ENCODE measurements around the gene ACOT8. TPM values are rescaled to one million over a fixed set of nuclear protein-coding genes. Genes with fewer than 3 reads are reported as not detected.

Gene ACOT8
- total and polyA plus RNA-seq, 10 of the 15 experiments (the other 5 are each of a cell fraction or from before 2014, with no cell fraction given) = 5.1 to 47.9 (median 31.8) TPM

DNA sequence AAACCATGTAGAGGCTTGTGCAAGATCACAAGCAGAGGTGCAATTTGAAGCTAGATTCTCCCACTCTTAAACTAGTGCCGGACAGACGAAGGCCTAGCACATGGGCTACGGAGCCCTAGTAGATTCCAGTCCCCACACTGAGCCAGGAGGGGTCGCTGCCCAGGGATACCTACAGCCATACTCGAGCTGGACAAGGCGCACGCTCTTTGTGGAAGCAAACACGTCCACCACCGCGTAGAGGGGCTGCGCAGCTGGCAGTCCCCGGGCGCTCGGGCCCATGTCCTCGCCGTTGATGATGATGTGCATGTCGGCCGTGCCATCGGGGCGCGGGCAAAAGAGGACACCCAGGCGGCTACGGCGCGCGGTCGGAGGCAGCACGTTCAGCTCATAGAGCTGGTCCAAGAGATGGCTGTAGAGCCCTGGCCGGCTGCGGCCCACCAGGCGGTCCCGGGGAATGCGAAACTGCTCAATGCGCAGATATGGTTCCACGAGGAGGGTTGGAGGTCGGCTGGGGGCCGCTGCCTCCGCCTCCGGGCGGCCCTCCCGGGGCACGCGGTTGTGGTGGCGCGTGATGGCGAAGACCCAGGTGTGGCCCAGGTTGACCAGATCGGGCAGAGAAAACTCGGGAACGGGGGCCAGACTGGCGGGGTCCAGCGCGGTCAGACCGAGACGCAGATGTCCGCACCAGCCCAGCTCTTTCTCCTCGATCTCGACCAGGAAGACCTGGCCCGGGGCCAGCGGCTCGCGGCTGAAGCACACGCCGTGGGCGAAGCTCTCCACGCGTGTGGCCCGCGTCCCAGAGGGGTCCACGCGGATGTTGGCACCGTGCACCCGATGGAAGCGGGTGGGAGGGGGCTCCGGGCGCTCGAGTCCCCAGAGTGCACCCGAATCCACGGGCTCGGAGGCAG, 33.1 kb upstream of the ACOT8 start (continued):
- TF ChIP-seq, protein P1, sequence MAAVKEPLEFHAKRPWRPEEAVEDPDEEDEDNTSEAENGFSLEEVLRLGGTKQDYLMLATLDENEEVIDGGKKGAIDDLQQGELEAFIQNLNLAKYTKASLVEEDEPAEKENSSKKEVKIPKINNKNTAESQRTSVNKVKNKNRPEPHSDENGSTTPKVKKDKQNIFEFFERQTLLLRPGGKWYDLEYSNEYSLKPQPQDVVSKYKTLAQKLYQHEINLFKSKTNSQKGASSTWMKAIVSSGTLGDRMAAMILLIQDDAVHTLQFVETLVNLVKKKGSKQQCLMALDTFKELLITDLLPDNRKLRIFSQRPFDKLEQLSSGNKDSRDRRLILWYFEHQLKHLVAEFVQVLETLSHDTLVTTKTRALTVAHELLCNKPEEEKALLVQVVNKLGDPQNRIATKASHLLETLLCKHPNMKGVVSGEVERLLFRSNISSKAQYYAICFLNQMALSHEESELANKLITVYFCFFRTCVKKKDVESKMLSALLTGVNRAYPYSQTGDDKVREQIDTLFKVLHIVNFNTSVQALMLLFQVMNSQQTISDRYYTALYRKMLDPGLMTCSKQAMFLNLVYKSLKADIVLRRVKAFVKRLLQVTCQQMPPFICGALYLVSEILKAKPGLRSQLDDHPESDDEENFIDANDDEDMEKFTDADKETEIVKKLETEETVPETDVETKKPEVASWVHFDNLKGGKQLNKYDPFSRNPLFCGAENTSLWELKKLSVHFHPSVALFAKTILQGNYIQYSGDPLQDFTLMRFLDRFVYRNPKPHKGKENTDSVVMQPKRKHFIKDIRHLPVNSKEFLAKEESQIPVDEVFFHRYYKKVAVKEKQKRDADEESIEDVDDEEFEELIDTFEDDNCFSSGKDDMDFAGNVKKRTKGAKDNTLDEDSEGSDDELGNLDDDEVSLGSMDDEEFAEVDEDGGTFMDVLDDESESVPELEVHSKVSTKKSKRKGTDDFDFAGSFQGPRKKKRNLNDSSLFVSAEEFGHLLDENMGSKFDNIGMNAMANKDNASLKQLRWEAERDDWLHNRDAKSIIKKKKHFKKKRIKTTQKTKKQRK (IDR thresholded peaks at IDR 0.05; ENCODE audit: low read depth, low read length) = no peak
- TF ChIP-seq NR2C2 (IDR thresholded peaks at IDR 0.05; ENCODE audit: borderline replicate concordance, control insufficient read depth, insufficient read length, low read depth) (no peak), SMAD5 (IDR thresholded peaks at IDR 0.05; ENCODE audit: low read depth) (no peak)

DNA sequence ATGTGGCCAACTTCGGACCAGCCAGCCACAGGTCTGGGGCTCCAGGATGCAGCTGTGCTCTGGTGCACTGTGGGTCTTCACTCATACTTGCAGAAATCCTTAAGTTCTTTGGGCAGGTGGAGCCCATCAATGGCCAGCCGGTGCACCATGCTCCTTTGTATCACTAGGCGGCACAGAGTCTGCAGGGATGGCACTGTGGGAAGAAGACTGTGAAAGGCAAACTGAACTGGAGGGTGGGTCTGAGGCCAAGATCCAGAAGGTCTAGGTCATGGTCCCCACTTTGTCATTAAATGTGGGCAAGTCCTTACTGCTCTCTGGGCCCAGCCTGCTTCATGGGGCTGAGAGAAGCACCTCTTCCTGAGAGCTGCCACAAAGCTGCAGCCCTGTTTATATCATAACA, 31.5 kb upstream of the ACOT8 start:
- Histone ChIP-seq H2AFZ (ENCODE audit: control insufficient read depth, low read depth, low read length) (no peak overlapping the region), H3K4me3 (no peak overlapping the region), H3K4me1 (ENCODE audit: control insufficient read depth, insufficient read depth, low read length) (peaks cover 32% of the 10 kb centered on the region), H3K36me3 (ENCODE audit: control insufficient read depth in 2 of 2, insufficient read depth in 2 of 2, low read length in 1 of 2) (peaks cover 2 to 4% of the 10 kb centered on the region in 2 experiments; a peak in 2 of 4 replicates), H3K27me3 (replicated peaks in 1 of 2; ENCODE audit: control insufficient read depth in 2 of 2, insufficient read depth in 2 of 2, low read length in 1 of 2) (no peaks in the 10 kb centered on the region), H3K79me2 (ENCODE audit: control insufficient read depth, insufficient read depth, low read length) (peaks cover 8% of the 10 kb centered on the region), H3K9ac (ENCODE audit: control insufficient read depth, insufficient read depth, low read length) (no peak overlapping the region), H3K27ac (ENCODE audit: control insufficient read depth, insufficient read depth) (no peak overlapping the region), H3K9me3 (replicated peaks; ENCODE audit: control insufficient read depth, insufficient read depth, low read length) (no peaks in the 10 kb centered on the region), H3K4me2 (ENCODE audit: control insufficient read depth, insufficient read depth) (no peak overlapping the region), H4K20me1 (ENCODE audit: control insufficient read depth, insufficient read depth) (no peaks in the 10 kb centered on the region)
- BruUV-seq (replicated peaks) = no TSS peak
- FAIRE-seq = no peak
- intact Hi-C loops (cut with micrococcal nuclease; ENCODE audit: unreplicated experiment) (no loop called here), in situ Hi-C loops (cut with MboI) (no loop called here)
- no peak for ATAC-seq
- SMC1A ChIA-PET (ENCODE audit: uncharacterized antibody, unreplicated experiment) = interaction anchor here (2.8 kb wide), 1 partner anchor 82 kb away, joined by 9 read pairs; no protein-coding TSS in a partner anchor
- POLR2A ChIA-PET = interaction anchor here (0.8 to 1.5 kb wide), 3 partner anchors 16 to 72 kb away, joined by 4 to 5 read pairs (median 4); no protein-coding TSS in a partner anchor
- CTCF ChIA-PET = interaction anchor here (0.8 to 3.0 kb wide), 5 partner anchors 7 to 90 kb away, joined by 3 to 38 read pairs (median 15); partner anchors contain the start of gene ZSWIM1
- no peak for DNase-seq (ENCODE audit: low read depth, low spot score)
- RAD21 ChIA-PET (ENCODE audit: unreplicated experiment) = interaction anchor here (2.4 to 2.9 kb wide), 2 partner anchors 7 to 46 kb away, joined by 11 to 25 read pairs; partner anchors contain the start of genes PCIF1 and ZSWIM1
- WGBS (ENCODE audit: insufficient coverage, insufficient replicate concordance, low lambda C conversion rate, missing lambda C conversion rate) = 77% methylated on average over 3 of the region's 3 CpGs
- TF ChIP-seq NR2F1 (conservative IDR thresholded peaks at IDR 0.05) = no peak
- no peak for TF ChIP-seq MEF2A (IDR thresholded peaks at IDR 0.05; ENCODE audit: insufficient read depth, low read depth, low read length)
- TF ChIP-seq RCOR1 (conservative IDR thresholded peaks at IDR 0.05; ENCODE audit: low read depth, low read length) = no peak
- no peak for TF ChIP-seq BHLHE40 (IDR thresholded peaks at IDR 0.05; ENCODE audit: borderline replicate concordance in 1 of 2, low read depth in 2 of 2, low read length in 1 of 2)
- TF ChIP-seq, protein P2, sequence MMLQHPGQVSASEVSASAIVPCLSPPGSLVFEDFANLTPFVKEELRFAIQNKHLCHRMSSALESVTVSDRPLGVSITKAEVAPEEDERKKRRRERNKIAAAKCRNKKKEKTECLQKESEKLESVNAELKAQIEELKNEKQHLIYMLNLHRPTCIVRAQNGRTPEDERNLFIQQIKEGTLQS (IDR thresholded peaks at IDR 0.05; ENCODE audit: borderline replicate concordance, extremely low read depth, low read depth, low read length) = no peak
- TF ChIP-seq, protein P3, sequence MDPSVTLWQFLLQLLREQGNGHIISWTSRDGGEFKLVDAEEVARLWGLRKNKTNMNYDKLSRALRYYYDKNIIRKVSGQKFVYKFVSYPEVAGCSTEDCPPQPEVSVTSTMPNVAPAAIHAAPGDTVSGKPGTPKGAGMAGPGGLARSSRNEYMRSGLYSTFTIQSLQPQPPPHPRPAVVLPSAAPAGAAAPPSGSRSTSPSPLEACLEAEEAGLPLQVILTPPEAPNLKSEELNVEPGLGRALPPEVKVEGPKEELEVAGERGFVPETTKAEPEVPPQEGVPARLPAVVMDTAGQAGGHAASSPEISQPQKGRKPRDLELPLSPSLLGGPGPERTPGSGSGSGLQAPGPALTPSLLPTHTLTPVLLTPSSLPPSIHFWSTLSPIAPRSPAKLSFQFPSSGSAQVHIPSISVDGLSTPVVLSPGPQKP (IDR thresholded peaks at IDR 0.05; ENCODE audit: low read depth, low read length) = no peak
- TF ChIP-seq, protein P4, sequence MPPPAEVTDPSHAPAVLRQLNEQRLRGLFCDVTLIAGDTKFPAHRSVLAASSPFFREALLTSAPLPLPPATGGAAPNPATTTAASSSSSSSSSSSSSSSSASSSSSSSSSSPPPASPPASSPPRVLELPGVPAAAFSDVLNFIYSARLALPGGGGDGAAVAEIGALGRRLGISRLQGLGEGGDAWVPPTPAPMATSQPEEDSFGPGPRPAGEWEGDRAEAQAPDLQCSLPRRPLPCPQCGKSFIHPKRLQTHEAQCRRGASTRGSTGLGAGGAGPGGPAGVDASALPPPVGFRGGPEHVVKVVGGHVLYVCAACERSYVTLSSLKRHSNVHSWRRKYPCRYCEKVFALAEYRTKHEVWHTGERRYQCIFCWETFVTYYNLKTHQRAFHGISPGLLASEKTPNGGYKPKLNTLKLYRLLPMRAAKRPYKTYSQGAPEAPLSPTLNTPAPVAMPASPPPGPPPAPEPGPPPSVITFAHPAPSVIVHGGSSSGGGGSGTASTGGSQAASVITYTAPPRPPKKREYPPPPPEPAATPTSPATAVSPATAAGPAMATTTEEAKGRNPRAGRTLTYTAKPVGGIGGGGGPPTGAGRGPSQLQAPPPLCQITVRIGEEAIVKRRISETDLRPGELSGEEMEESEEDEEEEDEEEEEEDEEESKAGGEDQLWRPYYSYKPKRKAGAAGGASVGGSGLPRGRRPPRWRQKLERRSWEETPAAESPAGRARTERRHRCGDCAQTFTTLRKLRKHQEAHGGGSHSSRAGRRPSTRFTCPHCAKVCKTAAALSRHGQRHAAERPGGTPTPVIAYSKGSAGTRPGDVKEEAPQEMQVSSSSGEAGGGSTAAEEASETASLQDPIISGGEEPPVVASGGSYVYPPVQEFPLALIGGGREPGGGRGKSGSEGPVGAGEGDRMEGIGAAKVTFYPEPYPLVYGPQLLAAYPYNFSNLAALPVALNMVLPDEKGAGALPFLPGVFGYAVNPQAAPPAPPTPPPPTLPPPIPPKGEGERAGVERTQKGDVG (CRISPR knock-in tag; IDR thresholded peaks at IDR 0.05) = no peak

All from GM12878 (cell line).